ENCODE results near the gene TRABD2B.

TRABD2B gene

GRCh38 chr1:47867438-47868347, 129.5 kb downstream of the TRABD2B start:
- Mint-ChIP-seq H3K9me3 (no peaks in the 10 kb centered on the region), H3K36me3 (ENCODE audit: low read depth) (no peaks in the 10 kb centered on the region), H3K27me3 (peaks cover 9% of the 10 kb centered on the region), H3K27ac (no peak overlapping the region), H3K4me3 (no peak overlapping the region), H3K4me1 (ENCODE audit: low read depth) (no peaks in the 10 kb centered on the region)

GRCh38 chr1:47866601-47867437, 130.4 kb downstream of the TRABD2B start:
- Mint-ChIP-seq H3K36me3 (ENCODE audit: low read depth) (no peaks in the 10 kb centered on the region), H3K27me3 (peaks cover 9% of the 10 kb centered on the region), H3K9me3 (no peaks in the 10 kb centered on the region), H3K4me3 (no peak overlapping the region), H3K27ac (no peak overlapping the region), H3K4me1 (ENCODE audit: low read depth) (no peaks in the 10 kb centered on the region)

GRCh38 chr1:47865881-47866535, 131.2 kb downstream of the TRABD2B start:
- Mint-ChIP-seq H3K27ac (no peak overlapping the region), H3K4me1 (ENCODE audit: low read depth) (no peaks in the 10 kb centered on the region), H3K4me3 (no peak overlapping the region), H3K27me3 (peaks cover 9% of the 10 kb centered on the region), H3K9me3 (no peaks in the 10 kb centered on the region), H3K36me3 (ENCODE audit: low read depth) (no peaks in the 10 kb centered on the region)

- H3K4me3 Mint-ChIP-seq = no peak overlapping the region
- no peaks in the 10 kb centered on the region for H3K9me3 Mint-ChIP-seq
- H3K27me3 Mint-ChIP-seq = peaks cover 7% of the 10 kb centered on the region
- no peak overlapping the region for H3K27ac Mint-ChIP-seq
- no peaks in the 10 kb centered on the region for H3K4me1 Mint-ChIP-seq (ENCODE audit: low read depth)
- no peaks in the 10 kb centered on the region for H3K36me3 Mint-ChIP-seq (ENCODE audit: low read depth)
Measured at GRCh38 chr1:47859092-47859743, 138.0 kb downstream of the TRABD2B start.

GRCh38 chr1:47856996-47857395, 140.2 kb downstream of the TRABD2B start:
- H3K9me3 Mint-ChIP-seq = no peaks in the 10 kb centered on the region
- H3K4me3 Mint-ChIP-seq = no peak overlapping the region
- H3K4me1 Mint-ChIP-seq (ENCODE audit: low read depth) = no peaks in the 10 kb centered on the region
- H3K36me3 Mint-ChIP-seq (ENCODE audit: low read depth) = no peaks in the 10 kb centered on the region
- H3K27me3 Mint-ChIP-seq = peaks cover 7% of the 10 kb centered on the region
- no peak overlapping the region for H3K27ac Mint-ChIP-seq

GRCh38 chr1:47855230-47855629, 142.0 kb downstream of the TRABD2B start:
- H3K36me3 Mint-ChIP-seq (ENCODE audit: low read depth) = no peaks in the 10 kb centered on the region
- H3K4me3 Mint-ChIP-seq = no peak overlapping the region
- H3K9me3 Mint-ChIP-seq = no peaks in the 10 kb centered on the region
- H3K27me3 Mint-ChIP-seq = peaks cover 7% of the 10 kb centered on the region
- H3K27ac Mint-ChIP-seq = no peak overlapping the region
- H3K4me1 Mint-ChIP-seq (ENCODE audit: low read depth) = no peaks in the 10 kb centered on the region

GRCh38 chr1:47854552-47855144, 142.5 kb downstream of the TRABD2B start:
- H3K4me1 Mint-ChIP-seq (ENCODE audit: low read depth) = no peaks in the 10 kb centered on the region
- H3K9me3 Mint-ChIP-seq = no peaks in the 10 kb centered on the region
- H3K4me3 Mint-ChIP-seq = no peak overlapping the region
- H3K36me3 Mint-ChIP-seq (ENCODE audit: low read depth) = no peaks in the 10 kb centered on the region
- peaks cover 7% of the 10 kb centered on the region for H3K27me3 Mint-ChIP-seq
- H3K27ac Mint-ChIP-seq = no peak overlapping the region

GRCh38 chr1:47853852-47854251, 143.3 kb downstream of the TRABD2B start:
- Mint-ChIP-seq H3K4me1 (ENCODE audit: low read depth) (no peaks in the 10 kb centered on the region), H3K4me3 (no peak overlapping the region), H3K36me3 (ENCODE audit: low read depth) (no peaks in the 10 kb centered on the region), H3K27me3 (peaks cover 7% of the 10 kb centered on the region), H3K9me3 (no peaks in the 10 kb centered on the region), H3K27ac (no peak overlapping the region)

- no peak overlapping the region for H3K27ac Mint-ChIP-seq
- H3K36me3 Mint-ChIP-seq (ENCODE audit: low read depth) = no peaks in the 10 kb centered on the region
- no peak overlapping the region for H3K4me3 Mint-ChIP-seq
- H3K27me3 Mint-ChIP-seq = peaks cover 7% of the 10 kb centered on the region
- H3K9me3 Mint-ChIP-seq = no peaks in the 10 kb centered on the region
- no peaks in the 10 kb centered on the region for H3K4me1 Mint-ChIP-seq (ENCODE audit: low read depth)
Measured at GRCh38 chr1:47853059-47853458, 144.1 kb downstream of the TRABD2B start.

- Mint-ChIP-seq H3K9me3 (no peaks in the 10 kb centered on the region), H3K4me1 (ENCODE audit: low read depth) (no peaks in the 10 kb centered on the region), H3K27ac (no peak overlapping the region)
Measured at GRCh38 chr1:47852006-47852718, 145.0 kb downstream of the TRABD2B start.

GRCh38 chr1:47850451-47850850, 146.7 kb downstream of the TRABD2B start:
- no peaks in the 10 kb centered on the region for H3K9me3 Mint-ChIP-seq
- no peaks in the 10 kb centered on the region for H3K36me3 Mint-ChIP-seq (ENCODE audit: low read depth)
- H3K4me3 Mint-ChIP-seq = no peak overlapping the region
- H3K27ac Mint-ChIP-seq = no peak overlapping the region
- no peaks in the 10 kb centered on the region for H3K4me1 Mint-ChIP-seq (ENCODE audit: low read depth)
- no peaks in the 10 kb centered on the region for H3K27me3 Mint-ChIP-seq

More at GRCh38 chr1:47852006-47852718, 145.0 kb downstream of the TRABD2B start:
- Mint-ChIP-seq H3K36me3 (ENCODE audit: low read depth) (no peaks in the 10 kb centered on the region), H3K4me3 (no peak overlapping the region), H3K27me3 (peaks cover 7% of the 10 kb centered on the region)

- Mint-ChIP-seq H3K36me3 (ENCODE audit: low read depth) (no peaks in the 10 kb centered on the region), H3K9me3 (no peaks in the 10 kb centered on the region), H3K4me1 (ENCODE audit: low read depth) (no peaks in the 10 kb centered on the region), H3K27ac (no peak overlapping the region), H3K27me3 (peaks cover 4% of the 10 kb centered on the region), H3K4me3 (no peak overlapping the region)
Measured at GRCh38 chr1:47849591-47850261, 147.5 kb downstream of the TRABD2B start.

GRCh38 chr1:47849005-47849521, 148.1 kb downstream of the TRABD2B start:
- Mint-ChIP-seq H3K36me3 (ENCODE audit: low read depth) (no peaks in the 10 kb centered on the region), H3K4me1 (ENCODE audit: low read depth) (no peaks in the 10 kb centered on the region), H3K27ac (no peak overlapping the region), H3K4me3 (no peak overlapping the region), H3K9me3 (no peaks in the 10 kb centered on the region), H3K27me3 (peaks cover 4% of the 10 kb centered on the region)
